ENCODE measurements around the gene TRIM33.
"Not testable (repeated sequence)": the region's sequence is repeated elsewhere in the genome, so short reads cannot be mapped to it uniquely, and the experiment has no call there.

The TRIM33 gene

GRCh38 chr1:114386129-114387009, 124.6 kb downstream of the TRIM33 start:
- DNase-seq (ENCODE audit: low read depth): no peak
- no peak for TF ChIP-seq CTCF (IDR thresholded peaks at IDR 0.05; ENCODE audit: low read length, missing control alignments)
- H3K4me3 ChIP-seq (replicated peaks; ENCODE audit: low read depth, low read length): no peak overlapping the region

DNA sequence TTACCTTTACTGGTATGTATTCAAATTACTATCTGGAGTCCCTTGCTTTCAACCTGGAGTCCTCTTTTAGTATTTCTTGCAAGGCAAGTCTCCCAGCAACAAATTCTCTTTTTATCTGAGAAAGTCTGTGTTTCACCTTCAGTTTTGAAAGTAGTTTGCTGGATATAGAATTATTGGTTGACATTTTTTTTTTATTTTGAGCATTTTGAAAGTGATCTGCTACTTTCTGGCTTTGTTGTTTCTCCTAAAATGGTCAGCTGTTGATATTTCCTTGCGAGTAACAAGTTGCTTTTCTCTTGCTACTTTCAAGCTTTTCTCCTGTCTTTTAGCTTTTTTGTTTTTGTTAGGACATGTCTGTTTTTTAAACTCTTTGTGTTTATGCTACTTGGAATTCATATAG, 126.1 kb downstream of the TRIM33 start:
- no peak for DNase-seq (ENCODE audit: low read depth)
- H3K4me3 ChIP-seq (replicated peaks; ENCODE audit: low read depth, low read length): no peak overlapping the region
- no peak for TF ChIP-seq CTCF (IDR thresholded peaks at IDR 0.05; ENCODE audit: low read length, missing control alignments)

DNA sequence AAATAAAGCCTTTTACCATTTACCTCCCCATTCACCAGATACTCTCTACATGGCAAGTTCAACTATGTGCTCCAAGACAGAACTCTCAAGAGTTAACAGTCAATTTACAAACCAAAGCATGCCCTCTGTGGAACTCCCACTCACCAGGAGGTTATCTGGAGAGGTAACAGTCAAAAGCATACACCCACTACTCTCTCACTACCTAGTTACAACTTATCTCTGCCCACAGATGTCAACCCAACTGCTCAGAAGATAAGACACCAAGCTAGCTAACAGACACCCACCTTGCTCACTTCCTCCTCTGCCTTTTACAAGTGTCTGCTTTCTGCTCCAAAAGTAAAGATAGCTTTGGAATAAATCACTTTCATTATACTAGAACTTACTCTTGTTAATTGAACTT, 131.0 kb downstream of the TRIM33 start:
- H3K4me3 ChIP-seq (replicated peaks; ENCODE audit: low read depth, low read length): no peak overlapping the region
- no peak for DNase-seq (ENCODE audit: low read depth)

GRCh38 chr1:114379358-114379757, 131.6 kb downstream of the TRIM33 start:
- no peak for DNase-seq (ENCODE audit: low read depth)
- no peak overlapping the region for H3K4me3 ChIP-seq (replicated peaks; ENCODE audit: low read depth, low read length)
- no peak for TF ChIP-seq CTCF (IDR thresholded peaks at IDR 0.05; ENCODE audit: low read length, missing control alignments)

More for the DNA sequence above, 131.0 kb downstream of the TRIM33 start:
- TF ChIP-seq CTCF (IDR thresholded peaks at IDR 0.05; ENCODE audit: low read length, missing control alignments): no peak

GRCh38 chr1:114377356-114377755, 133.6 kb downstream of the TRIM33 start:
- H3K4me3 ChIP-seq (replicated peaks; ENCODE audit: low read depth, low read length): no peak overlapping the region
- no peak for TF ChIP-seq CTCF (IDR thresholded peaks at IDR 0.05; ENCODE audit: low read length, missing control alignments)
- no peak for DNase-seq (ENCODE audit: low read depth)

DNA sequence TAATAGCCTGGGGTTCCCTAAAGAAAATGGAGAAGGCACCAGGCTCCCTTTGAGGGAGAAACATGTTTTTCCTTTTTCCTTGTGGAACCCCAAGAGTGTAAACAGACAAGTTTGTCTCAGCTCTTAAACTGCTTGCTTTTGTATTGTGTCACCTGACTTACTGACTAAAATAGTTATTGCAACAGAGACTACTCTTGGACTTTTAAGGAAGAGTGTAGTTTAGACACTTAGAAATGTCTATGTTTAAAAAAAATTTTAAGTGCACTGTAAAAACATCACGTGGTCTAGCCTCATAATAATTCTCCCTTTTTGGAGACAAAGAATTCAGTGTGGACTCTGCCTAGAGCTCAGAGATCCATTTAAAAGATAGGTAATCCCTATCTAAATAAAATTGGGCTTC, 141.1 kb downstream of the TRIM33 start:
- H3K4me3 ChIP-seq (replicated peaks; ENCODE audit: low read depth, low read length): no peak overlapping the region
- no peak for DNase-seq (ENCODE audit: low read depth)

DNA sequence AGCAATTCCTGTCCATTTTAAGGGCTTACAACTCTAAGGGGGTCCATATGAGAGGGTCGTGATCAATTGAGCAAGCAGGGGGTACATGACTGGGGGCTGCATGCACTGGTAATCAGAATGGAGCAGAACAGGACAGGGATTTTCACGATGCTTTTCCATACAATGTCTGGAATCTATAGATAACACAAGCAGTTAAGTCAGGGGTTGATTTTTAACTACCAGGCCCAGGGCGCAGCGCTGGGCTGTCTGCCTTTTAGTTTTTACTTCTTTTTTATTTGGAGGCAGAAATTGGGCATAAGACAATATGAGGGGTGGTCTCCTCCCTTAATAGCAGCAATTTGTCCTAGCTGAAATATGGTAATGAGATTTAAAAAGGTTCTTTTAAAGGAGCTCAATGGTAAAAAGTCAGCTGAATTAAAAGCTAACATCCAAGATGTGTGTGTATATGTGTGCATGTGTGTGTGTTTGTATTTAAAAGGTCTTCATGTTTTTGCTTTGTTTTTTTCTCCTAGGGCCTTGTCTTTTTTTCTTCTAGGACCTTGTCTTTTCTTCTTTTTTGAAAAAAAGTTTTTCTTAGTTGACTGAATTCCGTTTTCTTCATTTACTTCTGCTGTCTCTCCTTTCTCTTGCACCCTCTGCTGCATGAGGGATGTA, 141.6 kb downstream of the TRIM33 start:
- DNase-seq (ENCODE audit: low read depth); H3K4me3 ChIP-seq (replicated peaks; ENCODE audit: low read depth, low read length): not testable (repeated sequence)

More for the DNA sequence above, 141.1 kb downstream of the TRIM33 start:
- TF ChIP-seq CTCF (IDR thresholded peaks at IDR 0.05; ENCODE audit: low read length, missing control alignments): no peak
